Fibroblast of the aortic adventitia (primary cell): ENCODE data around the gene ASB13. TPM values are rescaled to one million over a fixed set of nuclear protein-coding genes. Genes with fewer than 3 reads are reported as not detected.

Experiments used
- DNase-seq: peaks from one replicate; pipeline ENCODE4 v3.0.0-alpha.2; 2010; ENCODE audit warnings: low read depth
- H3K4me3 ChIP-seq: 2 replicates; pipeline ENCODE4 v1.5.1; 2011; ENCODE audit warnings: low read depth, mild to moderate bottlenecking, control low read depth, low read length, moderate library complexity
- total RNA-seq: library from RNA; depleted of rRNA; stranded (reverse); fragments of >200 nt; gene quantifications from 2 replicates; pipeline ENCODE4 v1.2.3, GENCODE V29; 2012; ENCODE audit warnings: low replicate concordance
- TF ChIP-seq, protein P1 (sequence below): IDR thresholded peaks from 2 replicates; pipeline ENCODE4 v1.5.1; 2011; ENCODE audit warnings: mild to moderate bottlenecking, low read length, control low read depth, inconsistent platforms; ENCODE audit not compliant: insufficient read depth

ASB13 gene
- total RNA-seq, 1 donor = 8.4 TPM

DNA sequence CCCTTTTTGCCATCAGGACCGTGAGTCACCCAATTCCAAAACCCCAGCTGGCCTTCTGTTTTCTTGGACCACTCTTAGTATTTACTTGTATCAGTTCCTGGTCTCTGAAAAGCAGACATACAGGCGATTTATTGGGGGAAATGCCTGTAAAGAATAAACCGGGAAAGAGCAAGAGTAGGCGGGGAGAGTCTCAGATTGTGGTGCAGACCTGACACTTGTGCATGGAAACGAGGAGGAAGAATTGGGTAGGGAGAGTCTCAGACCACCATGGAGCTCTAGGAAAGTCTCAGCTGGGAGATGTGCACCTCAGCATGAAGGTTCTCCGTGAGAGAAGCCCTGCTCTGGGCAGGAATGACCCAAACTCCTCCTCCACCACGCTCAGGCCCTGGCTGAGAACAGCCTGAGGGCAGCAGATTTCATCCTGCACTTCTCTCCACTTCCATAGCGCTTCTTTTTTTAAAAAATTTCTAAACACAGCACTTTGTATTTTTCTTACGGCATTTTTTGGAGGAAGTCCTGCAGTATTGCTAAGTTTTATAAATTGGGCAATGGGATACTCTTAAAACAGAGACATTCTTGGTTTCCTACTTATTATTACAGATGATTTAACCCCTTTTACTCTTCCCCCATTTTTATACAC lies 12.1 kb upstream of the ASB13 start:
- DNase-seq = no peak
- TF ChIP-seq, protein P1, sequence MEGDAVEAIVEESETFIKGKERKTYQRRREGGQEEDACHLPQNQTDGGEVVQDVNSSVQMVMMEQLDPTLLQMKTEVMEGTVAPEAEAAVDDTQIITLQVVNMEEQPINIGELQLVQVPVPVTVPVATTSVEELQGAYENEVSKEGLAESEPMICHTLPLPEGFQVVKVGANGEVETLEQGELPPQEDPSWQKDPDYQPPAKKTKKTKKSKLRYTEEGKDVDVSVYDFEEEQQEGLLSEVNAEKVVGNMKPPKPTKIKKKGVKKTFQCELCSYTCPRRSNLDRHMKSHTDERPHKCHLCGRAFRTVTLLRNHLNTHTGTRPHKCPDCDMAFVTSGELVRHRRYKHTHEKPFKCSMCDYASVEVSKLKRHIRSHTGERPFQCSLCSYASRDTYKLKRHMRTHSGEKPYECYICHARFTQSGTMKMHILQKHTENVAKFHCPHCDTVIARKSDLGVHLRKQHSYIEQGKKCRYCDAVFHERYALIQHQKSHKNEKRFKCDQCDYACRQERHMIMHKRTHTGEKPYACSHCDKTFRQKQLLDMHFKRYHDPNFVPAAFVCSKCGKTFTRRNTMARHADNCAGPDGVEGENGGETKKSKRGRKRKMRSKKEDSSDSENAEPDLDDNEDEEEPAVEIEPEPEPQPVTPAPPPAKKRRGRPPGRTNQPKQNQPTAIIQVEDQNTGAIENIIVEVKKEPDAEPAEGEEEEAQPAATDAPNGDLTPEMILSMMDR = no peak
- no peak overlapping the region for H3K4me3 ChIP-seq

DNA sequence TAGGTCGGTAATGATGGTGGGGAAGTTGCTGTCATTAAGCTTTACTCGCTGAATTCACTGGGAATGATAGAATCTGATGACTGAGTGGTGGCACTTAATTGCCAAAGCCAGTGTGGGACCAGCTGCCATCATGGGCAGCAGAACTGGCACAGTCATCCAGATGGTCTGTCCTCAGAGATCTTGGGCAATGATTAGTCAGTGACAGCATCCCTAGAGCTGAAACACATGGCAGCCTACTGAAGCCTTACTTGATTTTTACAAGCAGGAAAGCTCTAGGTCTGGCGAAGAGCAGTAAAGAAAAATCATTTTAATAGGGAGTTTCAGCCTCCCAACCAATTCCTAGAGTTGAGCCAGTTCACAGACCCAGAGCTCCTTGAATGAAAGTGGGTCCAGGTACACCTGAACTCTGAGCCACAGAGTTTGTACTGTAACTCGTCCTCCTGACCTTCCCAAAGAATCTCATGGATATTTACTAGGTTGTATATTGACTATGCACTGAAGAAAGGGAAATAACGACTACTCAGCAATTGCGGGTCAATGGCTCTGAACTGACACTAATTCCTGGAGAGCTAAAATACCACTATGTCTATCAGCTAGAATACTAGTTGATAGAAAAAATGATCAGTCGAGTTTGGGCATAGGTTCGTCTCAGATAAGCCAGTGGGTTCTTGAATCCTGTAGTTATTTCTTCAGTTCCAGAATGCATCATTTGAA lies 4.4 kb upstream of the ASB13 start:
- no peak for DNase-seq

DNA sequence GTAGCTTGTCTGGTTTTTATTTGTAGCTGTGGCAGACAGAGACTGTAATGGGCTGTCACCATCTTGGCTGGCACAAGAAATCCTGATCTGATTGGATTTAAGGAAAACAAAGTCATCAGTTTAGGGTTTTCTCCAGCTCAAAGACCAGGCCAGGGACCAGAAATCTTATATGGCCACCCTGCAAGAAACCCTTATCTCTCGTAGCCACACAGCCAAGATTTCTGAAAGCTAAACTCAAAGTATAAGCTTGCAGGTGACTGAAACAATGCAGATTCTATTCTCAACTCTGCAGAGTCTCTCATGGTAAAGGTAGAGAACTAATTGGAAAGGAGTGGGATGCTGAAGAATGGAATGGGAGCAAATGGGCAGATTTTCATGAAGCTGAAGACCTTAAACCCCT lies 3.2 kb upstream of the ASB13 start:
- TF ChIP-seq, protein P1 = no peak
- no peak for DNase-seq
- H3K4me3 ChIP-seq = no peak overlapping the region

More for the DNA sequence above, 4.4 kb upstream of the ASB13 start:
- TF ChIP-seq, protein P1 = no peak
- H3K4me3 ChIP-seq = no peak overlapping the region

DNA sequence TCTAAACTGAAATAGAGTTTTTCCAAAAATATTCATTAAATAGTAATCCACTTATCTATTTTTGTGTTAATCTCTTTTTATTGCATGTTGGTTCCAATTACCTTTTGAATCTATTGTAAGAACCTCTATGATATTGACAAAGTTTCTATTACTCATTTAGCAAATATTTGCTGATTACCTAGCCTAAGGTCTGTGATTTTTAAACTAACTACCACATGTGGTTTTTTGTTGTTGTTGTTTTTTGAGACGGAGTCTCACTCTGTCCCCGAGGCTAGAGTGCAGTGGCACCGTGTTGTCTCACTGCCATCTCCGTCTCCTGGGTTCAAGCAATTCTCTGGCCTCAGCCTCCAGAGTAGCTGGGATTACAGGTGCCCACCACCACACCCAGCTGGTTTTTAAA lies 2.0 kb upstream of the ASB13 start:
- H3K4me3 ChIP-seq = no peak overlapping the region
- TF ChIP-seq, protein P1 = no peak
- DNase-seq = no peak

DNA sequence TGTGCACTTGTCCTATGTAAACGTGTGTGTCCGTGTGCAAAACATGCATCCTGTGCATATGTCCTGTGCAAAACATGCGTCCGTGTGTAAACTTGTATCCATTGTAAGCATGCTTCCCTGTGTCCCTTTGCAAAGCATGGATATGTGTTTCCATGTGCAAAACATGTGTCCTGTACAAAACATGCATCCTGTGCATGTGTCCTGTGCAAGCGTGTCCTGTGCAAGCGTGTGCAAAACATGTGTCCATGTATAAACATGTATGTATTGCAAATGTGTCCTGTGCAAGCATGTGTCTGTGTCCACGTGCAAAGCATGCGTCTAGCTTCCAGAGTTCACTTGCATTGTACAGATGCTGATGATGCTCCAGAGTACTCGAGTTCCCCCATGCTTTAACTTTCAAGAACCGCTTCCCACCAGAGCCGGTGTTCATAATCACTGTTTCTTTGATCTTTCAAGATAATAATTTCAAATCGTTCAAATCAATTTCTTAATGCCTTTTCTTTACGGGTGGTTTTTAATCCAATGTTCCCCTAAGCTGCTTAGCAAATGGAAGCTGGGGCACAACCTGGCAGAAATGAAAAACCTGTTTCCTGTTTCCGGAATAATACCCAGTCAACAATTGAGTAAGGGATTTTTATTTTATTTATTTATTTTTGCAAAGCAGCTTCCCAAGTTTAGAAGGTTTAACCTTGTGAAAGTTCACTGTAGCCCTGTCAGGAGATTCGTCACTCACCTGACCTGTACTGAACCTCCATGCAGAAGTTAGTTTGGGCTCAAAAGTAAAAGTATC lies 641 bp upstream of the ASB13 start:
- no peak for DNase-seq
- TF ChIP-seq, protein P1 = no peak
- peak overlapping the region; percentile 87 for H3K4me3 ChIP-seq

DNA sequence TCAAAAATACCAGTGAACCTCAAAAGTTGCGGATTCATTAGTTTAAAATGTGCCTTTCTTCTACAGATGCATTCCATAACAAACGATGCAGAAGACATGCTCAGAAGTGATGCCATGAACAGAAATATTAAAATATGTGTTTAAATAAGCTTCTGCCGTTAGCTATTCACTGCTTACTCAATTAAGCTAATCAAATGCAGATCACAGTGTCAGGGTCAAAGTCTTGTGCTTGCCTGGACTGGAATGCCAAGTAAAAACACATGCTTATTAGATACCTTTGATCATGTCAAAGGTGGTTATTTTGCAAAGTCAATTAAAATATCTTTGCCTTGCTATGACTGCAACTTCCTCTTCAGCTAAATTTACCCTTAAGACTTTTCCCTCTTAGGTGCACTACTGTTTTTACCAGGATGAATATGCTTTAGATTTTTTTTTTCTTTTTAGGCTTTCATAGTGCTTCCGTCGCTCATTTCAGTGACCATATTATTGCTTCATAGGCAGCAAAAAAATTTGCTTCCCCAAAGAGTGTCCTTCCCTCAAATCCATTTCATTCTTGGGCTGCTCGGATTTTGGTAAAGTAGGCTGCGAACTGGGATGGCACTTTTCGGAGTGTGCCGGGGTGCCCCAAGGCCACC lies 905 bp downstream of the ASB13 start:
- H3K4me3 ChIP-seq = peak overlapping the region; percentile 87
- peak; percentile 26 for DNase-seq
- TF ChIP-seq, protein P1 = no peak
